ENCODE results near the gene HERPUD1.

- TF ChIP-seq POLR2AphosphoS5 (IDR thresholded peaks at IDR 0.05; ENCODE audit: low read depth, low read length) (no peak), CTCF (IDR thresholded peaks at IDR 0.05; ENCODE audit: control extremely low read depth in 1 of 3, insufficient read depth in 1 of 3, low read depth in 1 of 3, low read length in 3 of 3) (no peak), CTBP2 (IDR thresholded peaks at IDR 0.05; ENCODE audit: borderline replicate concordance, insufficient read depth, insufficient read length, low read length) (no peak), EZH2 (IDR thresholded peaks at IDR 0.05; ENCODE audit: low read depth, low read length, severe bottlenecking) (no peak), SRF (IDR thresholded peaks at IDR 0.05; ENCODE audit: low read depth, low read length) (no peak), RNF2 (IDR thresholded peaks at IDR 0.05; ENCODE audit: borderline replicate concordance, low read depth, low read length, missing control alignments, poor library complexity, severe bottlenecking) (no peak), EP300 (IDR thresholded peaks at IDR 0.05; ENCODE audit: borderline replicate concordance in 1 of 2, low read depth in 2 of 2, low read length in 2 of 2) (no peak), TAF1 (IDR thresholded peaks at IDR 0.05; ENCODE audit: low read depth, low read length) (no peak), EGR1 (IDR thresholded peaks at IDR 0.05; ENCODE audit: borderline replicate concordance, low read depth, low read length) (no peak), POU5F1 (IDR thresholded peaks at IDR 0.05; ENCODE audit: low read depth, low read length) (no peak), NRF1 (IDR thresholded peaks at IDR 0.05; ENCODE audit: low read depth, low read length) (no peak)
These were observed 49.9 kb downstream of the HERPUD1 start for GRCh38 chr16:56981729-56982271.
